Measurements from ENCODE around the gene VTI1A.
"Not testable (repeated sequence)": the region's sequence is repeated elsewhere in the genome, so short reads cannot be mapped to it uniquely, and the experiment has no call there.

The VTI1A gene

DNA sequence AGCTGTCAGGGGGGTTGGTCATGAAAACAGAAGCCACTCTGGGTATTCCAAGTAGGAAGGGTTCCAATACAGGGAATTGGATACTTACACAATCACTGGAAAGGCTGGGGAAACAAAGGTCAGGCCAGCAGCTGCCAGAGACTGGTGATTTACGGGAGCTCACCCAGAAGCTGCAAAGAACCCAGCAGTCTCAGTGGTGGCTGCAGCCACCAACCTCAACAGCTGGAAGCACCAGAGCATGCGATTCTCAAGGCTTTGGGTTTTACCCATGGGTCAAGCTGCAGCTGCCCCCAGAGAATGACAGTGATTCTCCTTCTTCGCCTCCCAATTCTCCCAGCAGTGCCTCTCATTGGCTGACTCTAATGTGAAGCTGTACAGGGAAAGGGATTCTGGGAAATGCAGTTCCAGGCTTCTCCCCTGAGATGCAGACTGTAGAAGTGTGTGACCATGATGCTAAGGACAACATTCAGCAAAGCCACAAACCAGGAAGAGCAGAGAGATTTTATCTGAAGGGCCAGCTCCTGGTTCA is 395.9 kb downstream of the VTI1A start:
- no peak for DNase-seq

DNA sequence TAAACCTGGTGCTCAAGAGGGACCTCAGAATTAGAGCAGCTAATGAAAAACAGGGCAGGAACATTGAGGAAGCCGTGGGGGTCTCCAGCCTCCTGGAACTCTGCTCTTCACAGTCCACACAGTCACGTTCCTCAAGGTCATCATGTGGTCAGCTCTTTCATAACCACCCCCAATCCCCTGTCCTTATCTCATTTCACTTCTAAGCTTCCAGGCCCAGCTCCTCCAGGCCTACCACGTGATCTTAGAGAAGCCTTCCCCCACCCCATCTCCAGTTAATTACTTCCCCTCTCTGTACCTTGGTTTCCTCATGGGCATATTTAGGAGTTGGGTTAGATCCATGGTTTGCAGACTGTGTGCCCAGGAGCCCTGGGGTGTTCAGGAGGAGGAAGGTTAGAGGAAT is 396.6 kb downstream of the VTI1A start:
- no peak for DNase-seq

DNA sequence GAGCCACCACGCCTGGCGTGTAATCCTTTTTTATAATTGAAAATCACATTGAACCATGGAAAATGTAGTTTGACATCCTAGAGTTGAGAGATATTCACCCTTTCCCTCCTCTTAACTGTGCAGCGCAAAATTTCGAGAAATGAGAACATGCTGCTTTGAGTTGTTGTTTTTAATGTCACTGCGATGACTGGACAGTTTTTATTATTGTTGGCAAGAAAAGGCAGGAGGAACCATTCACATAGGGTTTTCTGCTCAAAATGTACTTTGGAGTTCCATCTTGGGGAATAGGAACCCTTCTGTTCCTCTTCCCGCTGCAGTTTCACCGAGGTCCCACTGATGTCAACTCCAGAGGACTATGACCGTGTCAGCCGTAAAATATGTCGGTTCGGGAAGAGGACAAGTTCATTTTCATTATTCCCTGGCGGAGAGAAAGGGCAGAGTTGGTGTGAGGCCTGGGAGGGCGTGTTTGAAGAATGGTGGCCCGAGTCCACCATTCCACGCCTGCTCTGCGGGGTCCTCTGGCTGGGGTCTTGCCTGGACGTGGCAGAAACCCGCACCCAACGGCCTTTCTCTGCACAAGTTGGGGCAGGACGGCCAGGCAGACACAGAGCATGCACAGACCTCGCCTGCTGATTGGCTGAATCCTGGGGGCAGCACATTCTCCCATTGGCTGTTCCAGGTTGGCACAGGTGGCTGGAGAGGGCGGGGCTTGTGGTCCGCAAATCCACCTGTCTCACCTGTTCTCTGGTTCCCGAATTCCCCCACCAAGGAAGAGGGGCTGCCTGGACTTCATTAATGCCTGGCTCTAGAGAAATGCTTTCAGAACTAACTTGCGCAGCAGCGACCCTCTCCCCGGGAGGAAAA is 397.9 kb downstream of the VTI1A start:
- DNase-seq: no peak

DNA sequence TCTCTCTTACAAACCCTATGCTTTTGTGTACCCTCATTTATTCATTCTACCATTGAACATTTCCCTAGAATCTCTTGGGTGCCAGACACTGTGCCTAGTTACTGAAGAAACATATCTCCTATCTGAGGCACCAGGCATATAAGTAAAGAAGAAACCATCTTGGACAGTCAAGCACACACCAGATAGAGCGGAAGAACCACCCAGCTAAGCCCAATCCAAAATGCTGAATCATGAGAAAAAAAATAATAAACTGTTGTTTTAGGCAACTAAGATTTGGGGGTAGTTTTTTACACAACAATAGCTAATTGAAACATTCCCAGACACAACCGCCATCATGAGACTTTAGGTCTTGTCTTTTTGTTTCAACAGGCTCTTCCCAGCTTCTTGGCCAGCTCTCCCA is 400.8 kb downstream of the VTI1A start:
- no peak for DNase-seq

DNA sequence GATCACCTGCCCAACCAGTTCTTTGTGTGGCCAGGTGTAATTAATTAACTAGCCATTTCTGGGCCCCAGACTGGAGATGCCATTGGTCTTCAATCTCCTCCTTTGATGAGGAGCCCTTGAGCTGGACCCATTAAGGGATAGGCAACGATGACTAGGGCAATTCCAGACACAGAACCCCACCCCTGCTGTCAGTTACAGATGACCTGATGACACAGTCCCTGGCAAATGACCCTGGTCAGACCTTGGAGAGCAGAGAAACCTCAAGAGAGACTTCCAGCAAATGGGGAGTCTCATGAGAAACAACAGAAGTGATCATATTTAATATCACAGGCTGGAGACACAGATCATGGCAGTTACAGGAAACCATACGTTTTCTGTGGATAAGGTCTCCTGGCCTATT is 401.2 kb downstream of the VTI1A start:
- no peak for DNase-seq

DNA sequence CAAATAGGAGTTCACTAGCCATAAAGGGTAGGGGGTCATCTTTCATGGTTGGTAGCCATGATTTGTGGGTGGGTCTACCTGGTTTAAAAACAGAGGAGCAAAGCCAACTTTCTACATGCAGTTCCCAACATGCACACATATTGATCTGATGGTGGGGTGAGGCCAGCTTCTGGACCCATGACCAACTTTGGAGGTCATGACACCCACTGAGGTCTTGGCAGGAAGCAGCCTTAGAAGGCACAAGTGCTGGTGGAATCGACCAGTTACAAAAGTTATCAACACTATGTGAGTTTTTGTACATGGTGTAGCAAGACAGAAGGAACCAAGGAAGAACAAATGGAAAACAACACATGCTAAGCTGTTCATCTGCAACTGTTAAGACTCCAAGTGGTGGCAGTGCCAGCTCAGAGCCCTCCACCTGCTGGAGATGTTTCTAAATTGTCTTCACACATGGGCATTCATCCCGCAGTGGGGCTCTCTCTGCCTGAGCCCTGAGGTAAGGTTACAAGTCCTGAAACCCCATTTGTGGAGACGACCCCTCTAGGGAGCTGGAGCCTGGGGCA is 401.9 kb downstream of the VTI1A start:
- no peak for DNase-seq

DNA sequence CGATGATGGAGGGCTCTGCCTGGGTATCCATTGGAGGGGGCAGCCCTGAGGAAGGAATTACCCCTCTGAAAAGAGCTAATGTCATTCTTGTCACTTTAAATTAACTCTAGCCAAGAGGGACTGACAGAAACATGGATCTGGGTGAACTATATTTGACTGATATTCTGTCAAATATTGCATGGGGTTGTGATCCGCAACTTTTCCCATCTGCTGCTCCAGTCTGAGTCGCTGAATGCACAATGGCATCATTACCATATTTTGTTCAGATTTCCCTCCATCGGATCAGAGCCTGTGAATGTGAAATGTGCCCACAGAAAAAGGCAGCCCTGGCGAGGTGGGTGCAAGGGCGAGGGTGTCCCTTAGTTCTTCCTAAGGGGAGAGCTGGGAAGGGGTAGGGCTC is 402.5 kb downstream of the VTI1A start:
- no peak for DNase-seq

DNA sequence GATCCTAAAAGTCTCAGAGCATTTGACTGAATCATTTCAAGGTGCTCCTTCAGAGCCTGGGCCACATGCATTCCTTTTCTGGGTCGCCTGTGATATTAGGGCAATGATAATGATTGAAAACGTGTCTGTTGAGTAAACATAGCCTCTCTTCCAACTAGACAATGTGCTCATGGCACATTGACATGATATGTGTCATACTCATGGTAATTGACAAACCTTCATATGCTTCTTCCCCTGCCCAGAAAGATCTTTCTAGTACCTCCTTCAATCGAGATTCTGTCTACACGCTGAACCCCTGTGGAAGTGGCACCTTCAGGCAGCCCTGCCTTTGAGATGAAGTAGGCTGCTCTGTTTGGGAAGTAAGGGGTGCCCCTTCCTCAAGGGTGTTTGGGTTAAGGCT is 404.2 kb downstream of the VTI1A start:
- no peak for DNase-seq

DNA sequence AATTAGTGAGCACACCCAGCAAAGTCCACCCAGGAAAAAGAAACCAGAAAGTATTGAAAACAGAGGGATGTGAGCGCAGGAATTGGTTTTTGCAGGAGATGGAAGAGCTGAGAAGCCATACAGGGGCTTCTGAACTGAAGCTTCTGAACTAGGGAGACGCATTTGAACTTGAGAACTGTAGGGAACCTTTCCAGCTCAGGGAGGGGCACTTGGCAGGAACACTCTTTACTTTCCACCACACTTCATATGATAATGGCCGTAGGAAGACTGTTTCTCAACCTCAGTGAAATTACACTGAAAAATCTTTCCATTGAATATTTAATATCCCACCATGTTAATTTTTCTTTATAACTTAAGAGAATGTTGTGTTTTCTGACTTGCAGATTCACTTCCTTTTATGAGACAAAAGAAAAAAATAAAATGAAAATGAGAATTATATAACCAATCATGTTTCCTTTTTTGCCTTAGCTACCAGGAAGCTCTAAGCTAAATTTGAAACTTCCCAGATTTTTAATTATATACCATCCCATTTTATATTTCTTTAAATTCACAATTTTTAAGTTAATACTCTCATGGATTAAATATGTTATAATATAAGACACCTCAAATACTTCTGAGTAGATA is 404.7 kb downstream of the VTI1A start:
- DNase-seq: no peak

DNA sequence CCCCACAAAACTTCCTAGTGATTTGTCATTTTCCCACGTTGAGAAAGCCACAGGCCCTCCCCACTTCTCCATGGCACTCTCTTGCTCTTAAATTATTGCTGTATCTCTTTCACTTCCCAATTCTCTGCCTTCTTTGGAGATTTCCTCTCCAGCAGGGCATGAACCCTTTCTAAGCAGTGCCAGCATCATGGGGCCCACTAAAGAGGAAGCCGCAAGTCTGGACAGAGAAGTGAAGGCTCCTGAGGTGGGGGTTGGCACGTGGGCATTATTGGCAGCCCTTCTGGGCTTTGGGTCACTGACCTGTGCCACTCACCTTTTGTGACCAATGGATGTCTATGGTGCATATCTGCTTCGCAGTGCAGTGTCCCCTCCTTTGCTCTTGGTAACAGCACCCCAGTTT is 405.3 kb downstream of the VTI1A start:
- peak; percentile 11 to 53 for DNase-seq

DNA sequence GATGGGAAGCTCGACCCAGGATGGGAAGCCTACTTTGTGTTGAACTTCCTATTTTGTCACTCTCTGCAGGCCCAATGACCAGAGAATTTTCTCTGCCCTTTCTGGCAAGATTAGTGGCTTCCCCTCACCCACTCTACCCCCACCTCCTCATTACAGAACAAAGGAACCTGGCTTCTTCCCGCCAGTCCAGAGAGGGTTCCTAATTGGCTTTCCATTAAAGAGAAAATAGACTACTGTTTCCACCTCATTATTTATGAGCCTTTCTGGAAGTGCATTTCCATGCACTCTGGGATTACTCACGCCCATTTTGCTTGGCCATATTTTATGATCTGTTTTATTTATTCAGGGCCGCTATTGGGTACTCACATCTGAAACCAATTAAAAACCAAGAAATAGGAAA is 408.1 kb downstream of the VTI1A start:
- no peak for DNase-seq

DNA sequence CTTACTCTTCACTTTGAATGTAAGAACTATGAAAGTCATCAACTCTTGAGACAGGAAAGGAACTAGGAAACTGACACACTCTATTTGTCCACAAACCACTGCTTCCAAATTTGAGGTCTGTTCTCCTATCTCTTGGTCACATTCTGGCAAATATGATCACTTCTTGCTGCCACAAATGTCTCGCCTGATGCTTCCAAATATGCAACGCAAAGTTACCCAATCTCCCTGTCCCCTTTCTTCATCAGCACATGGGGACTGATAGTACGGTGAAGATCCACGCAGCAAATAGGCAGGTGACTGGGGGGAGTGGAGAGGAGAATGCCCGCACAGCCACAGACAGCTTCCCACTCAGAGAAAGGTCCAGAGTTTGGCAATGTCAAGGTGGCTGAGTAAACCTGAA is 410.5 kb downstream of the VTI1A start:
- DNase-seq: no peak

DNA sequence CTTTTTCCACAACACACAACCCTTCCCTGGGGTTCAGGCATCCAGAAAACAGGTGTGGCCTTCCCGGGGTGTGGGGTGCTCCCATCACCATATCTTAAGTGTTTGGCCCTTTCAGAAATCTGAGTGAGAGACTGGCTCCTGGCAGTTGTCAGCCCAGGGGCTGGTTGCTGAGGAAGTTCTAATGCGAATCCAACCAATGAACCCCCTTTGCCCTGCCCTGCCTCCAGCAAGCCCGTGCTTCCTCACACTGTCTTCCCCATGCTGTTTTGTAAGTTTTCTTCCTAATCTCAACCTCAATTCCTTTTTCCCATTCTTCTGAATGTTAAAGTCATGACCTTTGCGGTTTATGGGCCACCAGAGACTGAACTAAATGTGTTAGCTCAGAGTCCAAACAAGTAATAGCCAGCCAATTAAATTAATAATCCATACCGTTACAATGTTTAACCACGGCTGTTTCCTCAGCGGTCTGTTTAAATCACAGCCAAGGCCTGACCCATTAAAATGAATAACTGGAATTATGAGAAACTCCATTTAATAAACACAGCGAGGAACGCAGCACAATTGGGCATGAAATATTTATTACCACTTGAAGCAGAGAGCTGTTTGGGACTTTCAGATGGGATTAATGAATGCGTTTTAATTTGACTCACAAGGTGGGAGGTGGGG is 412.1 kb downstream of the VTI1A start:
- DNase-seq: no peak

DNA sequence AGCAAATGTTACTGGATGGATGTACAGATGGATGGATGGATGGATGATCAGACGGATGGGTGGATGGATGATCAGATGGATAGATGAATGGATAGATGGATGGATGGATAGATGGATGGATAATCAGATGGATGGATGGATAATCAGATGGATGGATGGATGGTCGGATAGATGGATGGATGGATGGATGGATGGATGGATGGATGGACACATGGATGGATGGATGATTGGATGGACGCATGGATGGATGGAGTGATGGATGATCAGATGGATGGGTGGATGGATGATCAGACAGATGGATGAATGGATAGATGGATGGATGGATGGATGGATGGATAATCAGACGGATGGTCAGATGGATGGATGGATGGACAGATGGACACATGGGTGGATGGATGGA is 412.8 kb downstream of the VTI1A start:
- DNase-seq: no peak

DNA sequence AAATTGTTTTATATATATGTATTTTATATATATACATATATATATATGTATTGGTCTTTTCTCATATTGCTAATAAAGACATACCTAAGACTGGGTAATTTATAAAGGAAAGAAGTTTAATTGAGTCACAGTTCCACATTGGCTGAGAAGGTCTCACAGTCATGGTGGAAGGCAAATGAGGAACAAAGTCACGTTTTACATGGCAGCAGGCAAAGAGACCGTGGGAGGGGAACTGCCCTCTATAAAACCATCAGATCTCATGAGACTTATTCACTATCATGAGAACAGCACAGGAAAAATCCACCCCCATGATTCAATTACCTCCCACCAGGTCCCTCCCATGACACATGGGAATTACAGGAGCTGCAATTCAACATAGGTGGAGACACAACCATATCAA is 416.4 kb downstream of the VTI1A start:
- DNase-seq: not testable (repeated sequence)

Measured in CD4-positive, alpha-beta T cell treated with Interleukin-4 for 1 hour (primary cell).